Kidney epithelial cell (primary cell): ENCODE results near the gene MAP4K3. TPM values are rescaled to one million over a fixed set of nuclear protein-coding genes. Genes with fewer than 3 reads are reported as not detected.
"Not testable (repeated sequence)": the region's sequence is repeated elsewhere in the genome, so short reads cannot be mapped to it uniquely, and the experiment has no call there.

Source experiments
- DNase-seq: peaks from one replicate; pipeline ENCODE4 v3.0.0-alpha.2; 2010; ENCODE audit warnings: low read depth
- H3K27me3 ChIP-seq: 2 replicates; pipeline ENCODE4 v1.6.0; 2011; ENCODE audit warnings: low read length; ENCODE audit not compliant: control insufficient read depth, insufficient read depth
- H3K36me3 ChIP-seq: 2 replicates; pipeline ENCODE4 v1.5.1; 2011; ENCODE audit warnings: low read length; ENCODE audit not compliant: control insufficient read depth, insufficient read depth
- H3K4me3 ChIP-seq: 2 replicates; pipeline ENCODE4 v1.5.1; 2011; ENCODE audit warnings: low read depth, mild to moderate bottlenecking, control low read depth, low read length
- CTCF ChIP-seq: IDR thresholded peaks from 2 replicates; pipeline ENCODE4 v1.5.1; 2011; ENCODE audit warnings: mild to moderate bottlenecking, moderate library complexity, low read length, control low read depth, inconsistent platforms; ENCODE audit not compliant: insufficient read depth, poor library complexity, severe bottlenecking
- total RNA-seq: library from RNA; depleted of rRNA; stranded (reverse); fragments of >200 nt; gene quantifications from 2 replicates; pipeline ENCODE4 v1.2.3, GENCODE V29; 2015

MAP4K3 gene
- total RNA-seq, 1 donor from 2014 or later = 25.7 TPM

GRCh38 chr2:39370101-39370500 lies 67.0 kb downstream of the MAP4K3 start:
- Histone ChIP-seq H3K4me3 (no peak overlapping the region), H3K36me3 (no peaks in the 10 kb centered on the region), H3K27me3 (no peaks in the 10 kb centered on the region)
- no peak for TF ChIP-seq CTCF
- no peak for DNase-seq

GRCh38 chr2:39368846-39369245 lies 68.2 kb downstream of the MAP4K3 start:
- H3K36me3 ChIP-seq = no peaks in the 10 kb centered on the region
- no peak overlapping the region for H3K4me3 ChIP-seq
- no peak for DNase-seq
- TF ChIP-seq CTCF = no peak
- H3K27me3 ChIP-seq = no peaks in the 10 kb centered on the region

- Histone ChIP-seq H3K4me3 (no peak overlapping the region), H3K27me3 (no peaks in the 10 kb centered on the region), H3K36me3 (no peaks in the 10 kb centered on the region)
- TF ChIP-seq CTCF = no peak
- no peak for DNase-seq
Measured at GRCh38 chr2:39368376-39368775, 68.7 kb downstream of the MAP4K3 start.

- H3K36me3 ChIP-seq = no peaks in the 10 kb centered on the region
- no peak for TF ChIP-seq CTCF
- no peak overlapping the region for H3K4me3 ChIP-seq
- no peaks in the 10 kb centered on the region for H3K27me3 ChIP-seq
- no peak for DNase-seq
Measured at GRCh38 chr2:39362595-39362994, 74.5 kb downstream of the MAP4K3 start.

GRCh38 chr2:39361511-39361910 lies 75.6 kb downstream of the MAP4K3 start:
- TF ChIP-seq CTCF = no peak
- H3K4me3 ChIP-seq = no peak overlapping the region
- H3K27me3 ChIP-seq = no peaks in the 10 kb centered on the region
- no peak for DNase-seq
- no peaks in the 10 kb centered on the region for H3K36me3 ChIP-seq

GRCh38 chr2:39360342-39360741 lies 76.7 kb downstream of the MAP4K3 start:
- not testable (repeated sequence) for DNase-seq, H3K36me3 ChIP-seq, H3K27me3 ChIP-seq, H3K4me3 ChIP-seq

GRCh38 chr2:39359453-39360038 lies 77.5 kb downstream of the MAP4K3 start:
- Histone ChIP-seq H3K27me3 (no peaks in the 10 kb centered on the region), H3K36me3 (no peaks in the 10 kb centered on the region), H3K4me3 (no peak overlapping the region)
- DNase-seq = no peak
- no peak for TF ChIP-seq CTCF
